PC-3 (cell line): ENCODE data around the gene TMEM147. TPM values are rescaled to one million over a fixed set of nuclear protein-coding genes. Genes with fewer than 3 reads are reported as not detected.

ENCODE experiments used
- ATAC-seq: fragments of 200-7000 bp; cut with Tn5 transposase; 2 replicates; pipeline ENCODE4 v1.9.1; 2020; ENCODE audit warnings: mild to moderate bottlenecking, moderate library complexity
- BruUV-seq: library from RNA; stranded (reverse); fragments of 400-500 nt; replicated peaks from 2 replicates; lab custom pipeline; 2021; lab: Mats Ljungman, UMichigan
- CTCF ChIA-PET: fragments of 300-600 bp; sonication (Branson Sonifier 250); formaldehyde crosslinking; loops from one replicate; lab custom pipeline; 2022; ENCODE audit warnings: antibody characterized with exemption; lab: Charles Lee
- POLR2A ChIA-PET: fragments of 300-600 bp; sonication (Branson Sonifier 250); formaldehyde crosslinking; loops from one replicate; lab custom pipeline; 2022; ENCODE audit warnings: antibody characterized with exemption; ENCODE audit not compliant: unreplicated experiment; lab: Charles Lee
- DNase-seq: peaks from one replicate; pipeline ENCODE4 v3.0.0-alpha.2; 2015
- H2AFZ ChIP-seq: fragments of 300-600 bp; sonication (generic); 2 replicates; pipeline ENCODE4 v1.6.0; 2016; ENCODE audit warnings: antibody characterized with exemption, low read length
- H3F3A ChIP-seq: fragments of 300-600 bp; sonication (generic); one replicate; pipeline ENCODE4 v1.6.0; 2017; ENCODE audit warnings: antibody characterized with exemption, low read length, control low read depth, mild to moderate bottlenecking; ENCODE audit not compliant: unreplicated experiment
- H3K27ac ChIP-seq: fragments of 300-600 bp; sonication (generic); 2 replicates; pipeline ENCODE4 v1.5.1; 2016; ENCODE audit warnings: mild to moderate bottlenecking, low read length
- H3K27me3 ChIP-seq: fragments of 300-600 bp; sonication (generic); 2 replicates; pipeline ENCODE4 v1.6.1; 2016; ENCODE audit warnings: low read length, mixed read lengths
- H3K36me3 ChIP-seq: fragments of 300-600 bp; sonication (generic); 2 replicates; pipeline ENCODE4 v1.6.1; 2016; ENCODE audit warnings: low read depth, mixed run types, low read length, mixed read lengths
- H3K4me1 ChIP-seq: fragments of 300-600 bp; sonication (generic); 2 replicates; pipeline ENCODE4 v1.5.1; 2016; ENCODE audit warnings: low read length; ENCODE audit not compliant: insufficient read depth
- H3K4me2 ChIP-seq: fragments of 300-600 bp; sonication (generic); 2 replicates; pipeline ENCODE4 v1.6.0; 2016; ENCODE audit warnings: low read length
- H3K4me3 ChIP-seq: fragments of 300-600 bp; sonication (generic); 2 replicates; pipeline ENCODE4 v1.5.1; 2016; ENCODE audit warnings: mild to moderate bottlenecking, low read length, mixed read lengths
- H3K79me2 ChIP-seq: fragments of 300-600 bp; sonication (generic); 2 replicates; pipeline ENCODE4 v1.6.1; 2017; ENCODE audit warnings: low read length, mixed read lengths
- H3K9ac ChIP-seq: fragments of 300-600 bp; sonication (generic); 2 replicates; pipeline ENCODE4 v1.6.0; 2016; ENCODE audit warnings: mild to moderate bottlenecking, low read length
- H3K9me2 ChIP-seq: fragments of 300-600 bp; sonication (generic); replicated peaks from 2 replicates; pipeline ENCODE4 v1.6.1; 2016; ENCODE audit warnings: mixed run types, low read length, mixed read lengths
- H3K9me3 ChIP-seq: fragments of 300-600 bp; sonication (generic); 2 replicates; pipeline ENCODE4 v1.6.1; 2016; ENCODE audit warnings: low read length, mixed read lengths
- H4K20me1 ChIP-seq: fragments of 300-600 bp; sonication (generic); 2 replicates; pipeline ENCODE4 v1.6.1; 2016; ENCODE audit warnings: low read length, mixed read lengths
- CTCF ChIP-seq: fragments of 300-600 bp; sonication (generic); conservative IDR thresholded peaks from 2 replicates; pipeline ENCODE4 v1.5.1; 2017; ENCODE audit warnings: antibody characterized with exemption, low read depth, mild to moderate bottlenecking, low read length
- EZH2 ChIP-seq: fragments of 300-600 bp; sonication (generic); IDR thresholded peaks from one replicate; pipeline ENCODE4 v1.6.1; 2017; ENCODE audit warnings: antibody characterized with exemption, mild to moderate bottlenecking, low read length; ENCODE audit not compliant: unreplicated experiment
- EZH2phosphoT487 ChIP-seq: fragments of 300-600 bp; sonication (generic); IDR thresholded peaks from 2 replicates; pipeline ENCODE4 v1.6.1; 2018; ENCODE audit warnings: mild to moderate bottlenecking, antibody characterized with exemption, low read length, borderline replicate concordance
- intact Hi-C: fragments of 100-400 bp; cut with micrococcal nuclease; formaldehyde crosslinking; loops from 2 replicates; pipeline ENCODE4 v1.9.0; 2023
- total RNA-seq: library from RNA; depleted of rRNA; stranded (reverse); fragments of >200 nt; gene quantifications from 2 replicates; pipeline ENCODE4 v1.2.3, GENCODE V29; 2014

TMEM147 gene
- total RNA-seq, 1 experiment from 2014 or later: 206 TPM

GRCh38 chr19:35498220-35498619 is 47.2 kb upstream of the TMEM147 start:
- H4K20me1 ChIP-seq: no peaks in the 10 kb centered on the region
- ChIA-PET CTCF (no interaction called here), POLR2A (no interaction called here)
- no peaks in the 10 kb centered on the region for H3K36me3 ChIP-seq
- BruUV-seq: no TSS peak
- ATAC-seq: no peak
- no peak overlapping the region for H3K4me3 ChIP-seq
- TF ChIP-seq EZH2: no peak
- no peak for TF ChIP-seq EZH2phosphoT487
- no peak for TF ChIP-seq CTCF
- DNase-seq: no peak
- no peaks in the 10 kb centered on the region for H3K27me3 ChIP-seq
- no peak overlapping the region for H2AFZ ChIP-seq
- H3K27ac ChIP-seq: no peak overlapping the region
- no peaks in the 10 kb centered on the region for H3K9me2 ChIP-seq
- intact Hi-C loops: no loop called here
- no peaks in the 10 kb centered on the region for H3K9me3 ChIP-seq
- H3F3A ChIP-seq: no peaks in the 10 kb centered on the region
- no peak overlapping the region for H3K4me2 ChIP-seq
- H3K9ac ChIP-seq: no peak overlapping the region
- H3K79me2 ChIP-seq: no peaks in the 10 kb centered on the region
- H3K4me1 ChIP-seq: no peaks in the 10 kb centered on the region

GRCh38 chr19:35498984-35499527 is 46.4 kb upstream of the TMEM147 start:
- H3K79me2 ChIP-seq: no peaks in the 10 kb centered on the region
- H2AFZ ChIP-seq: no peak overlapping the region
- H3K9ac ChIP-seq: no peak overlapping the region
- no peaks in the 10 kb centered on the region for H3K27me3 ChIP-seq
- ChIA-PET CTCF (no interaction called here), POLR2A (no interaction called here)
- no peaks in the 10 kb centered on the region for H4K20me1 ChIP-seq
- no peak for DNase-seq
- no peaks in the 10 kb centered on the region for H3K9me2 ChIP-seq
- no peak for ATAC-seq
- no peak overlapping the region for H3K27ac ChIP-seq
- no peaks in the 10 kb centered on the region for H3K36me3 ChIP-seq
- H3F3A ChIP-seq: no peaks in the 10 kb centered on the region
- no TSS peak for BruUV-seq
- no peak overlapping the region for H3K4me2 ChIP-seq
- H3K4me1 ChIP-seq: no peaks in the 10 kb centered on the region
- TF ChIP-seq EZH2phosphoT487 (no peak), CTCF (no peak), EZH2 (no peak)
- intact Hi-C loops: no loop called here
- no peaks in the 10 kb centered on the region for H3K9me3 ChIP-seq
- no peak overlapping the region for H3K4me3 ChIP-seq

GRCh38 chr19:35500611-35501010 is 44.8 kb upstream of the TMEM147 start:
- ATAC-seq (no peak), DNase-seq (no peak)
- no peaks in the 10 kb centered on the region for H4K20me1 ChIP-seq
- BruUV-seq: no TSS peak
- H3K79me2 ChIP-seq: no peaks in the 10 kb centered on the region
- no peak overlapping the region for H3K9ac ChIP-seq
- no peaks in the 10 kb centered on the region for H3K36me3 ChIP-seq
- no peaks in the 10 kb centered on the region for H3K27me3 ChIP-seq
- POLR2A ChIA-PET: no interaction called here
- no peaks in the 10 kb centered on the region for H3F3A ChIP-seq
- no peak overlapping the region for H3K27ac ChIP-seq
- no peak overlapping the region for H2AFZ ChIP-seq
- H3K4me1 ChIP-seq: no peaks in the 10 kb centered on the region
- H3K4me3 ChIP-seq: no peak overlapping the region
- no peaks in the 10 kb centered on the region for H3K9me3 ChIP-seq
- H3K9me2 ChIP-seq: no peaks in the 10 kb centered on the region
- CTCF ChIA-PET: no interaction called here
- TF ChIP-seq CTCF (no peak), EZH2phosphoT487 (no peak), EZH2 (no peak)
- intact Hi-C loops: no loop called here
- no peak overlapping the region for H3K4me2 ChIP-seq
